DOHH2 (cell line): ENCODE data around the gene FOXP4.

Experiments
- CTCF ChIP-seq: fragments of 200-600 bp; sonication (generic); IDR thresholded peaks from one replicate; pipeline ENCODE4 v1.5.1; 2014; ENCODE audit warnings: antibody characterized with exemption, mild to moderate bottlenecking, low read depth, low read length; ENCODE audit not compliant: poor library complexity, severe bottlenecking
- EZH2phosphoT487 ChIP-seq: fragments of 200-600 bp; sonication (generic); IDR thresholded peaks from 2 replicates; pipeline ENCODE4 v1.6.1; 2017; ENCODE audit warnings: borderline replicate concordance, mild to moderate bottlenecking, antibody characterized with exemption, low read length, moderate library complexity, mixed read lengths

- TF ChIP-seq CTCF (no peak), EZH2phosphoT487 (no peak)
These were observed 48.6 kb upstream of the FOXP4 start for GRCh38 chr6:41497573-41497972.
